ENCODE results near the gene COL4A2. TPM values are rescaled to one million over a fixed set of nuclear protein-coding genes. Genes with fewer than 3 reads are reported as not detected.

COL4A2 gene
- total and polyA plus RNA-seq, 4 donors, result 130 to 334 (median 170) TPM

GRCh38 chr13:110465696-110466095, 158.6 kb downstream of the COL4A2 start:
- Histone ChIP-seq H3K4me1 (ENCODE audit: control insufficient read depth, insufficient read depth, low read length) (peaks cover 16% of the 10 kb centered on the region), H3K27ac (ENCODE audit: low read depth, low read length) (no peak overlapping the region), H3K9me3 (ENCODE audit: control insufficient read depth, insufficient read depth, low read length) (no peaks in the 10 kb centered on the region), H3K36me3 (ENCODE audit: control insufficient read depth, insufficient read depth, low read length) (peaks cover 10% of the 10 kb centered on the region), H3K27me3 (ENCODE audit: control insufficient read depth, insufficient read depth, low read length) (no peaks in the 10 kb centered on the region), H3K4me3 (ENCODE audit: low read depth, low read length) (no peak overlapping the region)
- WGBS (ENCODE audit: insufficient coverage), result 88% methylated on average over 6 of the region's 9 CpGs
- no peak for DNase-seq (ENCODE audit: low read depth in 4 of 6, low spot score in 6 of 6)

GRCh38 chr13:110466266-110466915, 159.3 kb downstream of the COL4A2 start:
- Histone ChIP-seq H3K9me3 (ENCODE audit: control insufficient read depth, insufficient read depth, low read length) (no peaks in the 10 kb centered on the region), H3K4me3 (ENCODE audit: low read depth, low read length) (no peak overlapping the region), H3K4me1 (ENCODE audit: control insufficient read depth, insufficient read depth, low read length) (peaks cover 16% of the 10 kb centered on the region), H3K27me3 (ENCODE audit: control insufficient read depth, insufficient read depth, low read length) (no peaks in the 10 kb centered on the region), H3K36me3 (ENCODE audit: control insufficient read depth, insufficient read depth, low read length) (peaks cover 10% of the 10 kb centered on the region), H3K27ac (ENCODE audit: low read depth, low read length) (no peak overlapping the region)
- 48% methylated on average over 5 of the region's 6 CpGs for WGBS (ENCODE audit: insufficient coverage)
- DNase-seq (ENCODE audit: low read depth in 4 of 6, low spot score in 6 of 6), result peak in 3 of 6 donors; percentile 20 to 63 (median 56)

- WGBS (ENCODE audit: insufficient coverage), result 90% methylated on average over 13 of the region's 13 CpGs
- Histone ChIP-seq H3K9me3 (ENCODE audit: control insufficient read depth, insufficient read depth, low read length) (no peaks in the 10 kb centered on the region), H3K27me3 (ENCODE audit: control insufficient read depth, insufficient read depth, low read length) (no peaks in the 10 kb centered on the region), H3K27ac (ENCODE audit: low read depth, low read length) (no peak overlapping the region), H3K36me3 (ENCODE audit: control insufficient read depth, insufficient read depth, low read length) (peaks cover 4% of the 10 kb centered on the region), H3K4me3 (ENCODE audit: low read depth, low read length) (no peak overlapping the region), H3K4me1 (ENCODE audit: control insufficient read depth, insufficient read depth, low read length) (peaks cover 16% of the 10 kb centered on the region)
- no peak for DNase-seq (ENCODE audit: low read depth in 4 of 6, low spot score in 6 of 6)
Measured at GRCh38 chr13:110467516-110468110, 160.5 kb downstream of the COL4A2 start.

GRCh38 chr13:110468986-110469495, 162.0 kb downstream of the COL4A2 start:
- 97% methylated on average over 6 of the region's 8 CpGs for WGBS (ENCODE audit: insufficient coverage)
- H3K36me3 ChIP-seq (ENCODE audit: control insufficient read depth, insufficient read depth, low read length), result peaks cover 10% of the 10 kb centered on the region
- no peak overlapping the region for H3K27ac ChIP-seq (ENCODE audit: low read depth, low read length)

GRCh38 chr13:110469597-110469996, 162.5 kb downstream of the COL4A2 start:
- Histone ChIP-seq H3K9me3 (ENCODE audit: control insufficient read depth, insufficient read depth, low read length) (no peaks in the 10 kb centered on the region), H3K36me3 (ENCODE audit: control insufficient read depth, insufficient read depth, low read length) (peaks cover 10% of the 10 kb centered on the region), H3K27me3 (ENCODE audit: control insufficient read depth, insufficient read depth, low read length) (no peaks in the 10 kb centered on the region), H3K4me3 (ENCODE audit: low read depth, low read length) (no peak overlapping the region), H3K4me1 (ENCODE audit: control insufficient read depth, insufficient read depth, low read length) (peaks cover 16% of the 10 kb centered on the region), H3K27ac (ENCODE audit: low read depth, low read length) (no peak overlapping the region)
- no peak for DNase-seq (ENCODE audit: low read depth in 4 of 6, low spot score in 6 of 6)
- WGBS (ENCODE audit: insufficient coverage), result 90% methylated on average over 3 of the region's 5 CpGs

More at GRCh38 chr13:110468986-110469495, 162.0 kb downstream of the COL4A2 start:
- no peak for DNase-seq (ENCODE audit: low read depth in 4 of 6, low spot score in 6 of 6)
- no peaks in the 10 kb centered on the region for H3K27me3 ChIP-seq (ENCODE audit: control insufficient read depth, insufficient read depth, low read length)
- H3K9me3 ChIP-seq (ENCODE audit: control insufficient read depth, insufficient read depth, low read length), result no peaks in the 10 kb centered on the region
- H3K4me1 ChIP-seq (ENCODE audit: control insufficient read depth, insufficient read depth, low read length), result peaks cover 16% of the 10 kb centered on the region
- no peak overlapping the region for H3K4me3 ChIP-seq (ENCODE audit: low read depth, low read length)

- WGBS (ENCODE audit: insufficient coverage), result 93% methylated on average over 13 of the region's 14 CpGs
- Histone ChIP-seq H3K27ac (ENCODE audit: low read depth, low read length) (no peak overlapping the region), H3K36me3 (ENCODE audit: control insufficient read depth, insufficient read depth, low read length) (peaks cover 10% of the 10 kb centered on the region), H3K4me3 (ENCODE audit: low read depth, low read length) (no peak overlapping the region), H3K9me3 (ENCODE audit: control insufficient read depth, insufficient read depth, low read length) (no peaks in the 10 kb centered on the region), H3K4me1 (ENCODE audit: control insufficient read depth, insufficient read depth, low read length) (peaks cover 16% of the 10 kb centered on the region), H3K27me3 (ENCODE audit: control insufficient read depth, insufficient read depth, low read length) (no peaks in the 10 kb centered on the region)
- no peak for DNase-seq (ENCODE audit: low read depth in 4 of 6, low spot score in 6 of 6)
Measured at GRCh38 chr13:110470272-110471009, 163.4 kb downstream of the COL4A2 start.

GRCh38 chr13:110471156-110471832, 164.2 kb downstream of the COL4A2 start:
- Histone ChIP-seq H3K4me3 (ENCODE audit: low read depth, low read length) (no peak overlapping the region), H3K9me3 (ENCODE audit: control insufficient read depth, insufficient read depth, low read length) (no peaks in the 10 kb centered on the region), H3K27me3 (ENCODE audit: control insufficient read depth, insufficient read depth, low read length) (no peaks in the 10 kb centered on the region), H3K27ac (ENCODE audit: low read depth, low read length) (no peak overlapping the region), H3K4me1 (ENCODE audit: control insufficient read depth, insufficient read depth, low read length) (peaks cover 8% of the 10 kb centered on the region), H3K36me3 (ENCODE audit: control insufficient read depth, insufficient read depth, low read length) (peaks cover 11% of the 10 kb centered on the region)
- DNase-seq (ENCODE audit: low read depth in 4 of 6, low spot score in 6 of 6), result no peak
- 74% methylated on average over 9 of the region's 14 CpGs for WGBS (ENCODE audit: insufficient coverage)

GRCh38 chr13:110471833-110472162, 164.7 kb downstream of the COL4A2 start:
- 73% methylated on average over 5 of the region's 7 CpGs for WGBS (ENCODE audit: insufficient coverage)
- Histone ChIP-seq H3K27ac (ENCODE audit: low read depth, low read length) (no peak overlapping the region), H3K27me3 (ENCODE audit: control insufficient read depth, insufficient read depth, low read length) (no peaks in the 10 kb centered on the region), H3K4me3 (ENCODE audit: low read depth, low read length) (no peak overlapping the region), H3K36me3 (ENCODE audit: control insufficient read depth, insufficient read depth, low read length) (peaks cover 13% of the 10 kb centered on the region), H3K9me3 (ENCODE audit: control insufficient read depth, insufficient read depth, low read length) (no peaks in the 10 kb centered on the region), H3K4me1 (ENCODE audit: control insufficient read depth, insufficient read depth, low read length) (peaks cover 3% of the 10 kb centered on the region)
- no peak for DNase-seq (ENCODE audit: low read depth in 4 of 6, low spot score in 6 of 6)

- DNase-seq (ENCODE audit: low read depth in 4 of 6, low spot score in 6 of 6), result no peak
- H3K27ac ChIP-seq (ENCODE audit: low read depth, low read length), result no peak overlapping the region
- WGBS (ENCODE audit: insufficient coverage), result 96% methylated on average over 14 of the region's 14 CpGs
- H3K36me3 ChIP-seq (ENCODE audit: control insufficient read depth, insufficient read depth, low read length), result peaks cover 9% of the 10 kb centered on the region
- H3K4me1 ChIP-seq (ENCODE audit: control insufficient read depth, insufficient read depth, low read length), result no peaks in the 10 kb centered on the region
- no peak overlapping the region for H3K4me3 ChIP-seq (ENCODE audit: low read depth, low read length)
- no peaks in the 10 kb centered on the region for H3K27me3 ChIP-seq (ENCODE audit: control insufficient read depth, insufficient read depth, low read length)
- H3K9me3 ChIP-seq (ENCODE audit: control insufficient read depth, insufficient read depth, low read length), result no peaks in the 10 kb centered on the region
Measured at GRCh38 chr13:110472904-110473563, 165.9 kb downstream of the COL4A2 start.

Measured in spinal cord (tissue), 10 donors.